Stomach (tissue), 4 donors: ENCODE data around the gene SH2D3C.

Experiments
- POLR2A ChIP-seq, 4 donors: fragments of 450-650 bp; IDR thresholded peaks; one replicate each; pipeline ENCODE4 v1.6.1; 2016; ENCODE audit warnings: antibody characterized with exemption in 4 of 4, control low read depth in 2 of 4, mild to moderate bottlenecking in 1 of 4, moderate library complexity in 1 of 4
- TF ChIP-seq, protein P1 (sequence below), 7 experiments: fragments of 450-650 bp in 4 of 7; fragments of 200-600 bp in 3 of 7; sonication (generic) in 3 of 7; IDR thresholded peaks; one replicate each; pipeline ENCODE4 v1.5.1; 2016 to 2019; ENCODE audit warnings: antibody characterized with exemption in 7 of 7, control low read depth in 2 of 7, mild to moderate bottlenecking in 1 of 7

DNA sequence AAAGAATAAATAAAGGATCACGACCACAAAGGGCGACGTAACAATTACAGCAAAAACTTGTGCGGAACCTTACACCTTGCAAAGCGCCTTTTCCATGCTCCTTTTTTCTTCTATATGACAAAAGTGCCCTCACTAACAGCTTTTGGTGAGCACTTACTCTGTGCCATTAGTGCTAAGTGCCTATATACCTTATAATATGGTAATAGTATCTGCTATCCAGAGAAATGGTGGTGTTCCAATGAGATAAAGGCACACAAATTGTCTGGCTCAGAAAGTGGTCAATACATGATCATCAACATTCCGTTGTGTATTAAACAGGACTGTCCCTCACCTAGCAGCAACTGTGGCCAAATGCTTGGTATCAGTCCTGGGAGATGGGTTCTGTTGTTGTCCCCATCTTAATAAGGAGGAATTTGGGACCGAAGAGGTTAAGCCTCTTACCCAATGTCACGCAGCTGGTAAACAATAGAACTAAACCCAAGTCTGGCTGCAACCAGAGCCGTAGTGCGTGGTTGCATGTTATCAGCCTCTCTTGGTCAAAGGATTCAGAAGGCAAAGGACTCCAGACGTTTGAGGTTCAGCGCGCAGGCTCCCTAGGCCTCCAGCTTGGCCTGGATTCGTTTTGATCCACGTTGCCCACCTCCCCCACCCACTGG is 42.8 kb downstream of the SH2D3C start:
- TF ChIP-seq, protein P1, sequence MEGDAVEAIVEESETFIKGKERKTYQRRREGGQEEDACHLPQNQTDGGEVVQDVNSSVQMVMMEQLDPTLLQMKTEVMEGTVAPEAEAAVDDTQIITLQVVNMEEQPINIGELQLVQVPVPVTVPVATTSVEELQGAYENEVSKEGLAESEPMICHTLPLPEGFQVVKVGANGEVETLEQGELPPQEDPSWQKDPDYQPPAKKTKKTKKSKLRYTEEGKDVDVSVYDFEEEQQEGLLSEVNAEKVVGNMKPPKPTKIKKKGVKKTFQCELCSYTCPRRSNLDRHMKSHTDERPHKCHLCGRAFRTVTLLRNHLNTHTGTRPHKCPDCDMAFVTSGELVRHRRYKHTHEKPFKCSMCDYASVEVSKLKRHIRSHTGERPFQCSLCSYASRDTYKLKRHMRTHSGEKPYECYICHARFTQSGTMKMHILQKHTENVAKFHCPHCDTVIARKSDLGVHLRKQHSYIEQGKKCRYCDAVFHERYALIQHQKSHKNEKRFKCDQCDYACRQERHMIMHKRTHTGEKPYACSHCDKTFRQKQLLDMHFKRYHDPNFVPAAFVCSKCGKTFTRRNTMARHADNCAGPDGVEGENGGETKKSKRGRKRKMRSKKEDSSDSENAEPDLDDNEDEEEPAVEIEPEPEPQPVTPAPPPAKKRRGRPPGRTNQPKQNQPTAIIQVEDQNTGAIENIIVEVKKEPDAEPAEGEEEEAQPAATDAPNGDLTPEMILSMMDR (IDR thresholded peaks at IDR 0.05): peak in 1 of 7 experiments; percentile 3
- TF ChIP-seq POLR2A (IDR thresholded peaks at IDR 0.05): no peak
